Natural killer cell treated with Interleukin-12 subunit alpha and Interleukin-12 subunit beta and Interleukin-15 and Interleukin-18, amount 100 ng/mL, for 72 hours (primary cell): ENCODE data around the gene UGGT1. TPM values are rescaled to one million over a fixed set of nuclear protein-coding genes. Genes with fewer than 3 reads are reported as not detected.

Experiments used
- ATAC-seq, 2 donors: fragments of 150-1000 bp; cut with Tn5 transposase in 1 of 2; sonication (Bioruptor Pico), chemical (Tn5 transposase) in 1 of 2; 2 replicates each; pipeline ENCODE4 v1.10.0; 2021
- DNase-seq: peaks from one replicate; pipeline ENCODE4 v3.0.0; 2022; ENCODE audit warnings: low spot score
- H3K27ac Mint-ChIP-seq, 2 donors: 1 replicate in 1 of 2; 2 replicates in 1 of 2; pipeline ENCODE4 v1.8.0; 2022; ENCODE audit warnings: mixed read lengths in 2 of 2, mild to moderate bottlenecking in 1 of 2, moderate library complexity in 1 of 2
- H3K27me3 Mint-ChIP-seq, 2 donors: 1 replicate in 1 of 2; 2 replicates in 1 of 2; pipeline ENCODE4 v1.8.0; 2022; ENCODE audit warnings: mixed read lengths in 2 of 2
- H3K36me3 Mint-ChIP-seq: one replicate; pipeline ENCODE4 v1.8.0; 2022; ENCODE audit warnings: mixed read lengths
- H3K4me1 Mint-ChIP-seq, 2 donors: 1 replicate in 1 of 2; 2 replicates in 1 of 2; pipeline ENCODE4 v1.8.0; 2022; ENCODE audit warnings: low read depth in 2 of 2, mixed read lengths in 2 of 2, mild to moderate bottlenecking in 1 of 2
- H3K4me3 Mint-ChIP-seq: one replicate; pipeline ENCODE4 v1.8.0; 2022; ENCODE audit warnings: mixed read lengths
- H3K9me3 Mint-ChIP-seq: 2 replicates; pipeline ENCODE4 v1.8.0; 2022; ENCODE audit warnings: mixed read lengths
- total RNA-seq, 2 donors: library from RNA; stranded (reverse); gene quantifications; one replicate each; pipeline ENCODE4 v1.2.3, GENCODE V29; 2022

The UGGT1 gene
- total RNA-seq, 2 donors from 2014 or later: 64.8 to 76.5 TPM

DNA sequence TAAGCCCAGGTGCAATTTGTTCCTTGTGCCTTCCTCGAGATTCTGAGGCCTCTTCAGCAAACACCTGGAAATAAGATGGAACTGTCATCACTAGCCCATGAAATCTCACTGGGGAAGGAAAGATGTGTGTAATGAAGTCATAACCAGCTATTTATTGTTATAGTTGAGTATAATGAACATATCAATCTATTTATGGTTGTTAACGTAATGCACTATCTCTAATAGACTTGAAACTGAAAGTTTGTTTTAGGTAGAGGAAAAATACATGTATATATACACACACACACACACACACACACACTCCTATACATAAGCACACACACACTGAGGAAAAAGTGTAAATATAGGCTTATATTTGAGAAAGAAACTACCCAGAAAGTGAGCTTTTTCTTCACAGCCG, 62.8 kb downstream of the UGGT1 start:
- Mint-ChIP-seq H3K27me3 (no peaks in the 10 kb centered on the region), H3K9me3 (no peaks in the 10 kb centered on the region), H3K4me3 (no peak overlapping the region), H3K36me3 (peaks cover 37% of the 10 kb centered on the region), H3K4me1 (peaks cover 0 to 2% of the 10 kb centered on the region in 2 donors), H3K27ac (no peak overlapping the region)
- DNase-seq: no peak
- no peak for ATAC-seq

DNA sequence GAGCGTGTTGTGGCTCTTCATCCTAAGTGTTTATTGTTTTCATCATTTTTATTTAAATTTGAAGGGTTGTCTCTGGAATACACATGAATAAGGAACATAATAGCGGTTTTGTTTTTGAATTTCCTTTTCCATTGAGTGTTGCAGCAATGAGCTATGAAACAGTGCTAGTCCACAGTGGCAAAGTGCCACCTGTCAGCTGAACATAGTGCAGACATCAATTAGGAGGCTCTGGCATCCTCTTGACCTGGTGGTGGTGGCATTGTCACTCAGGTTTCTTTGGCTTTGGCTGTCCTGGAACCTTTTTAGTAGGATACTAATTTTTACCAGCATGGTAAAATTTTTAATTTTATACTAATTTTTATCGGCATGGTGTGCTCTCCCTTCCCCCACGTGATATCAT, 63.2 kb downstream of the UGGT1 start:
- no peak for ATAC-seq
- H3K36me3 Mint-ChIP-seq: peaks cover 38% of the 10 kb centered on the region
- no peak overlapping the region for H3K4me3 Mint-ChIP-seq

DNA sequence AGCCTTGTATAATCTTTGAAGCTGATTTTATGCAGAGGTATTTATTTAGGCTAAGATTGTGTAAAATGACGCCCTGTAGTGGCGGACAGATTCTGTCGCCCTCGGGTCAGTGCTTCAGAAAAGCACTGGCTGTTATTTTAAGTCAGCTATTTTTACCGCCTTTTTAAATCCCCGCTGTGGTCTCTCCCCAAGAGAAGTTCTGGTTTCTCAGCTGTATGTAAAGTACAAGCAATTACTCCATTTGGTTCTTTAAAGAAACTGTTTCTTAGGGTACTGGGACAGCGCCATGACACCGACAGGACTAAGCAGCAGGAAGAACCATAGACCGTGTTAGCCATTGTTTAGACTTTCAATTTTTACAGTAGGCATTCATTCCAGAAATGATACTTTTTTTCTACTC, 65.0 kb downstream of the UGGT1 start:
- no peak for ATAC-seq
- peaks cover 38% of the 10 kb centered on the region for H3K36me3 Mint-ChIP-seq
- no peaks in the 10 kb centered on the region for H3K9me3 Mint-ChIP-seq

More for the DNA sequence above, 63.2 kb downstream of the UGGT1 start:
- no peak for DNase-seq
- H3K27me3 Mint-ChIP-seq: no peaks in the 10 kb centered on the region
- no peak overlapping the region for H3K27ac Mint-ChIP-seq
- peaks cover 0 to 2% of the 10 kb centered on the region in 2 donors for H3K4me1 Mint-ChIP-seq
- H3K9me3 Mint-ChIP-seq: no peaks in the 10 kb centered on the region

DNA sequence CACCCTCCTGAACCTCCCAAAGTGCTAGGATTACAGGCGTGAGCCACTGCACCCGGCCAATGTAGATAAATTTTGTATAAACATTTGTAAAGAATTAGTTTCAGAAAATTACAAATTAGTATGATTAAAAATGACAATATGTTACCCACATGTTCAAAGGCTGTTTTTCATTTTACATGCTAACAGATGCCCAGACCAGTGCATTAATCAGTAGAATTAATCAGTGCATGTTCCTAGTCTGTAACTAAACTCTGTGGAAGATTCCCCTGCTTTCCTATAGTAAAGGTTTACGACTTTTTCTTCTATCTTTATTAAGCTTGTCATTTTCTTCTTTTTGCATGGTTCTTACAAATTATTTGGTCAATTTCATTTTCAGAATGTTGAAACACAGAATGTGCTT, 65.8 kb downstream of the UGGT1 start:
- Mint-ChIP-seq H3K36me3 (peaks cover 31% of the 10 kb centered on the region), H3K9me3 (no peaks in the 10 kb centered on the region), H3K27me3 (no peaks in the 10 kb centered on the region), H3K27ac (no peak overlapping the region), H3K4me1 (peaks cover 0 to 2% of the 10 kb centered on the region in 2 donors), H3K4me3 (no peak overlapping the region)
- no peak for ATAC-seq
- no peak for DNase-seq

More for the DNA sequence above, 65.0 kb downstream of the UGGT1 start:
- no peak for DNase-seq
- Mint-ChIP-seq H3K4me1 (peaks cover 0 to 2% of the 10 kb centered on the region in 2 donors), H3K27me3 (no peaks in the 10 kb centered on the region), H3K4me3 (no peak overlapping the region), H3K27ac (no peak overlapping the region)

DNA sequence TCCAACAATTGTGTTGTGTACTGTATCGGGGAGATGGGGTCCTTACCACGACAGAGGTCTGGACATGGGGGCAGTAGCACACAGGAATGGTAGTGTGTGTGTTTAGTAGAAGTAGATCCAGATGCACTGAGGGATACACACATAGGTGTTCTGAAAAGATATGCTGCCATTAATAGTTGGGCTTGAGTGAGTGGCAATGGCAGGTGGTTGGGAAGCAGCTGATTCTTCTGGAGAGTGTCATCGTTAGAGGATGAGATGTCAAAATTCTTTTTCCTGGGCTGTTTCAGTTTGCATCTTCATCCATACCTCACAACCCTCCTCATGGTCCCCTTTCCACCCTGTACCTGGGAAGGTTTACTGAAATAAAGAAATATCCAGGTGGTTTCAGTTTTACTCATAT, 66.6 kb downstream of the UGGT1 start:
- no peak for DNase-seq
- no peak overlapping the region for H3K4me3 Mint-ChIP-seq
- no peak for ATAC-seq
- no peak overlapping the region for H3K27ac Mint-ChIP-seq
- H3K36me3 Mint-ChIP-seq: peaks cover 31% of the 10 kb centered on the region
- no peaks in the 10 kb centered on the region for H3K9me3 Mint-ChIP-seq
- H3K27me3 Mint-ChIP-seq: no peaks in the 10 kb centered on the region
- peaks cover 2% of the 10 kb centered on the region in 2 donors for H3K4me1 Mint-ChIP-seq

DNA sequence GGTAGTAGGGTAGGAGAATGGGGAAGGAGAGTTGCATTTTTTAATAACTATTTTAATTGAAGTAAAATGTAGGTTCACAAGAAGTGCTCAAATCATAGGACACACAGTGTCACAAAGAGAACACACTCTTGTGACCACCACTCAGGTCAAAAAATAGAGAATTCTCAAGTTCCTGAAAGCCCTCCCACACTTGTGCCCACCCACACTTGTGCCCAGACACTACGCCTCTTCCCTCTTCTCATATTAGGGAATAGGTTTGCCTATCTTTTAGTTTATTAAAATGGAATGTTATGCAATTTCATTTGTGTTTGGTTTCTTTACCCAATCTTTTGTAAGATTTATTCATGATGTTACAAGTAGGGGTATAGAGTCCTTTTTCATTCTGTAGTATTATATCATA, 67.2 kb downstream of the UGGT1 start:
- no peak overlapping the region for H3K4me3 Mint-ChIP-seq
- H3K27ac Mint-ChIP-seq: no peak overlapping the region
- DNase-seq (no peak), ATAC-seq (no peak)
- H3K9me3 Mint-ChIP-seq: no peaks in the 10 kb centered on the region
- H3K4me1 Mint-ChIP-seq: peaks cover 2 to 5% of the 10 kb centered on the region in 2 donors
- H3K36me3 Mint-ChIP-seq: peaks cover 30% of the 10 kb centered on the region
- H3K27me3 Mint-ChIP-seq: no peaks in the 10 kb centered on the region

DNA sequence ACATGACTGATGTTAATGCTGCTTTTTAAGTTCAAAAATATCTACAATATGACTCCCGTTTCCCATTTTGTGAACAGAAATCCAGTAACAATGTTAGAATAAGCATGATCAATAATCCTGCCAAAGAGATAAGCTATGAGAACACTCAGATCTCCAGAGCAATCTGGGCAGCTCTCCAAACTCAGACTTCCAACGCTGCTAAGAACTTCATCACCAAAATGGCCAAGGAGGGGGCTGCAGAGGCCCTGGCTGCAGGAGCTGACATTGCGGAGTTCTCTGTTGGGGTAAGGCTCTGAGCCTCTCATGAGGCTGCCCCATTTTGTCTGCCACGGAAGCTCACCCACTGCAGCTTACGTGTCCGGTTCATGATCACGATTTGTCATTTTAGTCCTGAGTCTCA, 68.4 kb downstream of the UGGT1 start:
- peaks cover 23% of the 10 kb centered on the region for H3K36me3 Mint-ChIP-seq
- no peaks in the 10 kb centered on the region for H3K9me3 Mint-ChIP-seq
- H3K27me3 Mint-ChIP-seq: no peaks in the 10 kb centered on the region
- no peak overlapping the region for H3K4me3 Mint-ChIP-seq
- DNase-seq: no peak
- no peak overlapping the region for H3K27ac Mint-ChIP-seq
- ATAC-seq: no peak
- peaks cover 0 to 5% of the 10 kb centered on the region in 2 donors for H3K4me1 Mint-ChIP-seq

DNA sequence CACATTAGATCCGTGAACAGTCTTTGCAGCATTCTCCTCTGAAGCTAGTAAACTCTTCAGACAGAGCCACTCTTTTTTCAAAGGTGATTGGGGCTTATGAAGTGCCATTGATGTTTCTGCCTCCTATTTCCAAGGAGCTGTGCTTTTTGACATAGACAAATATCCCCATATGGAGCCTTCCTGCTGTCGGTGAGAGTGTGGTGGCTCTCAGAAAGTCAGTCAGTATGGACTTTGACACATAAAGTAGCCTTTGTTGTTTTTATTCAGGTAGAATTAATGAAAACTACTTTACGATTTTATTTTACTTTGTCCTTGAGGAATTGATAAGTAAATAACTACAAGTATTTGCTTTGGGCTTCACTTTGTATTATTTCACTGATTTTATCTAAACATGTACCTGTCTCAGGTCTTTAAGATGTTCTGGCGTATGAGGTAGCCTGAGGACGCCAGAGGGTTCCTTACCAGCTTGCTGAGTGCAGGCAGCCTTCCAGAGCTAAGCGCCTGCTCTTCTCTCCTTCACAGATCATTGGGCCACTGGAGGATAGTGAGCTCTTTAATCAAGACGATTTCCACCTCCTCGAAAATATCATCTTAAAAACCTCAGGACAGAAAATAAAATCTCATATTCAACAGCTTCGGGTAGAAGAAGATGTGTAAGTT, 69.7 kb downstream of the UGGT1 start:
- Mint-ChIP-seq H3K27me3 (no peaks in the 10 kb centered on the region), H3K9me3 (no peaks in the 10 kb centered on the region), H3K27ac (no peak overlapping the region), H3K36me3 (peaks cover 17% of the 10 kb centered on the region), H3K4me3 (no peak overlapping the region), H3K4me1 (peaks cover 0 to 5% of the 10 kb centered on the region in 2 donors)
- no peak for ATAC-seq
- DNase-seq: no peak

DNA sequence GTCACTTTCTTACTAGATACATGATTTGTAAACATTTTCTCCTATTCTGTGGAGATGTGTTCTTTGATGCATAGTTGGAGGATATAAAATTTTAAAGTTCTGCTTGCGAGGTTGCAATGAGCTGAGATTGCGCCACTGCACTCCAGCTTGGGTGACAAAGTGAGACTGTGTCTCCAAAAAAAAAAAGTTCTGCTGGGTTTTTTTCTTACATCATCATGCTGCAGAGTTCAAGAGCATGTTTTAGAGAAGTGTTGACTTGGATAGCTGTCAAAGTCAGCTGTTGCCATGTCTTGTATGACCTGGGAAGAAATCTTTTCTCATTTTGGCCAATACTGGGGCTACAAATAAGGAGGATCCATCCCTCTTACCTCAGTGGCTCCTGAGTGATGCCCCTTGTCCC, 71.3 kb downstream of the UGGT1 start:
- Mint-ChIP-seq H3K27me3 (no peaks in the 10 kb centered on the region), H3K4me1 (peaks cover 5 to 10% of the 10 kb centered on the region in 2 donors), H3K9me3 (no peaks in the 10 kb centered on the region), H3K36me3 (peaks cover 24% of the 10 kb centered on the region), H3K4me3 (no peak overlapping the region), H3K27ac (no peak overlapping the region)
- DNase-seq: no peak
- ATAC-seq: no peak

DNA sequence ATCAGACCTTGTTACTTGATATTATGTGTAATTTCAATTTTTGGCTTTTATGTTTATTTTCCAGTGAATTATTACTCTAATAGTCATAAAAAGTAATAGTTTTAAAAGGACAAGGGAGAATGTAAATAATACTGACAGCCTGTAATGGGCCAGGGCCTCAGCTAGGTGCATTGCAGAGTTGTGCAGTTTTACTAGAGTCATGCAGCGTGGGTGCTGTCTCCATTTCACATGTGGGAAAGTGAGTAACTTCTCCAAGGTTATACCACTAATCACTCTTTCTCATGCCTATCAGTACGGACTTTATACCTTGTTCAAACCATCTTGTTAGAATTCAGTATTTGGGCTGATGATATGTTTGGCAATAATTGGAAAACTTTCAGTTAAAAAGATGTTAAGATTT, 73.3 kb downstream of the UGGT1 start:
- DNase-seq (no peak), ATAC-seq (no peak)
- Mint-ChIP-seq H3K4me1 (peaks cover 10 to 19% of the 10 kb centered on the region in 2 donors), H3K9me3 (no peaks in the 10 kb centered on the region), H3K4me3 (no peak overlapping the region), H3K27me3 (no peaks in the 10 kb centered on the region), H3K27ac (no peak overlapping the region), H3K36me3 (peaks cover 20% of the 10 kb centered on the region)

DNA sequence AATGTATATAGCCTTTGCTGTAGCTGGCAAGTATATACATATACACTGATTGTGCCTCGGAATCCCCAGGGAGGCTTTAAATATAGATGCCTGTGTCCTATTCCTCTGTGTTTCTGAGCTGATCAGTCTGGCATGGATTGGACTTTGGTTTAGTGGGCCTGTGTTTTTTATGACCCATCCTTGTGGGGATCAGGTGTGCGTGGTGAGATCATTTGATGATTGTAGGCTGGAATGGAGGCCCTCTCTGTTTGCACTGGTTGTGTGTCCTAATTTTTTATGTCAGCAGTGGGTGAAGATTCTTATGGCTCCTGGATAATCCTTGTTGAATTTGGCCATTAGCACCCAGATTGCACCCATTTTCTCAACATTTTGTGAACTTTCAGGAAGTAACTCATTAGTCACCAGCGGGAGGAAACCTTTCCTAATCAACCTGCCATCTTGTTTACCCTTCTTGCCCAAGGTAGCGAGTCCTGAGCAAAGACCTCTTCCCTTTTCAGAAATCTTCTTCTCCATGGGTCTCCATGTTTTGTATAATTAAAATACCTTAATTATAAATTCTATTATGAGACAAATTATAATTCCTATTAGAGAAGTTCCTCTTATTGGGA, 75.8 kb downstream of the UGGT1 start:
- Mint-ChIP-seq H3K27ac (no peak overlapping the region), H3K27me3 (no peaks in the 10 kb centered on the region), H3K36me3 (peaks cover 20% of the 10 kb centered on the region), H3K4me1 (peaks cover 10 to 19% of the 10 kb centered on the region in 2 donors), H3K4me3 (no peak overlapping the region), H3K9me3 (no peaks in the 10 kb centered on the region)
- DNase-seq (no peak), ATAC-seq (no peak)

DNA sequence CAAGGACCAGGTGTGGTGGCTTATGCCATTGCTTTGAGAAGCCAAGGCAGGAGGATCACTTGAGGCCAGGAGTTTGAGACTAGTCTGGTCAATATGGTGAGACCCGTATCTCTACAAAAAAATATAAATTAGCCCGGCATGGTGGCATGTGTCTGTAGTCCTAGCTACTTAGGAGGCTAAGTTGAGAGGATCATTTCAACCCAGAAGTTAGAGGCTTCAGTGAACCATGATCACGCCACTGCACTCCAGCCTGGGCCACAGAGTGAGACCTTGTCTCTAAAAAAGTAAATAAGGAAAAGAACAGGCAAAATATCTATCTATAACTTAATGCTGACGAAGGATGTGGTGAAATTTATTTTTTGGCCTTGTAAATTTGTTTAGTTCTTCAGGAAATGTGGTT, 78.1 kb downstream of the UGGT1 start:
- no peak overlapping the region for H3K4me3 Mint-ChIP-seq

DNA sequence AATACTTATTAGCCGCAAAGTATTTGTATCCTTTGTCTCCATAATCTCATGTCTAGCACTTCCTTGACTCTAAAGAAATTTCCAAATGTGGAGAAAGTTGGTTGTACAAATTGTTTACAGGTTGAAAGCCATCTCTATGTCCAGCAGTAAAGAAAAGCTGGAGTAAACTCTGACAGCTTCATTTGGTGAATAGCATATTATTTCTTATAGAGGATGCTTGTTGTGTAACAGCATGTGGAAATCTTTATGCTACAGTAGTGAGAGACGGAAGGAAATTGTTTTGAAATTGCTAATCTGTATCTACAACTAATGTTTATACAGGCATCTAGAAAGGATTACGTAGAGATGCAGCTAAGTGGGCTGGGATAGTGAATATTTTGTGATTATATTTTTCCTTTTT, 78.5 kb downstream of the UGGT1 start:
- no peak for DNase-seq
- no peak for ATAC-seq
- peaks cover 10 to 14% of the 10 kb centered on the region in 2 donors for H3K4me1 Mint-ChIP-seq
- no peaks in the 10 kb centered on the region for H3K27me3 Mint-ChIP-seq
- H3K9me3 Mint-ChIP-seq: no peaks in the 10 kb centered on the region
- H3K36me3 Mint-ChIP-seq: peaks cover 38% of the 10 kb centered on the region
- H3K4me3 Mint-ChIP-seq: no peak overlapping the region
- no peak overlapping the region for H3K27ac Mint-ChIP-seq

More for the DNA sequence above, 78.1 kb downstream of the UGGT1 start:
- Mint-ChIP-seq H3K9me3 (no peaks in the 10 kb centered on the region), H3K27ac (no peak overlapping the region), H3K4me1 (peaks cover 10 to 14% of the 10 kb centered on the region in 2 donors), H3K36me3 (peaks cover 37% of the 10 kb centered on the region), H3K27me3 (no peaks in the 10 kb centered on the region)
- DNase-seq (no peak), ATAC-seq (no peak)

DNA sequence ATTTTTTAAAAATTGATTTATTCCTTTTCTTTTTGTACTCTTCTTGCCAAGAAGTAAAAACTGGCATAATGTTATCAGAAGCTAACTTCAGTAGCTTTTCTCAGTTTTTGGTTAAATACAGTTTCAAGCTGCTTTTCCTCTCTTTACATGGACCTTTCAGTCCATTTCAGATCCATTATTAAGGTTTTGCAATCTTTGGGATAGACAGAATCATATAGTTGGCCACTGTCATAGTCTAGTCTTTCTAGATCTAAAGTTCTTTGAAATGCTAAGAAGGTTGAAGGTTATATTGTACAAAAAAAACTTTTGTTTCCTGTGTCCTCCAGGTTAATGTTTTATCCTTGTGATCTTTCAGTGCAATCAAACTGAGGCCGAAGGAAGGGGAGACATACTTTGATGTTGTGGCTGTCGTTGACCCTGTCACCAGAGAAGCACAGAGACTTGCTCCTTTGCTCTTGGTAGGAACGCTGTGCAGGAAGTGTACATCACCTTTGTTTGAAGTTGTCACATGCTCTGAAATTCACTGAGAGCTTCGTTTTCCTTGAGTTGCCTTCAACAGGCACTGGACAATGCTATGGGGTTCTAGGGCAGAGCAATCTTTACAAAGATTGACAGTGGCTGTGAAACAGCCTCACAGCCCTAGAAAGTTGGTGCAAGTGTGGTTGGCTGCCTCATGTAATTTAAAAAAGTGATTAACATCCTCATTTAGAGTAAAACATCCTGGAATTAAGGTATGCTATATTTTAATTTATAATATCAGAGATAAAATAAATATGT, 79.1 kb downstream of the UGGT1 start:
- no peak for DNase-seq
- Mint-ChIP-seq H3K9me3 (no peaks in the 10 kb centered on the region), H3K27ac (no peak overlapping the region), H3K27me3 (no peaks in the 10 kb centered on the region), H3K36me3 (peaks cover 44% of the 10 kb centered on the region), H3K4me3 (no peak overlapping the region), H3K4me1 (peaks cover 10 to 14% of the 10 kb centered on the region in 2 donors)
- no peak for ATAC-seq
